ENCODE results near the gene LYL1. TPM values are rescaled to one million over a fixed set of nuclear protein-coding genes. Genes with fewer than 3 reads are reported as not detected.

The LYL1 gene
- total RNA-seq, 1 donor from 2014 or later: 4.0 TPM

DNA sequence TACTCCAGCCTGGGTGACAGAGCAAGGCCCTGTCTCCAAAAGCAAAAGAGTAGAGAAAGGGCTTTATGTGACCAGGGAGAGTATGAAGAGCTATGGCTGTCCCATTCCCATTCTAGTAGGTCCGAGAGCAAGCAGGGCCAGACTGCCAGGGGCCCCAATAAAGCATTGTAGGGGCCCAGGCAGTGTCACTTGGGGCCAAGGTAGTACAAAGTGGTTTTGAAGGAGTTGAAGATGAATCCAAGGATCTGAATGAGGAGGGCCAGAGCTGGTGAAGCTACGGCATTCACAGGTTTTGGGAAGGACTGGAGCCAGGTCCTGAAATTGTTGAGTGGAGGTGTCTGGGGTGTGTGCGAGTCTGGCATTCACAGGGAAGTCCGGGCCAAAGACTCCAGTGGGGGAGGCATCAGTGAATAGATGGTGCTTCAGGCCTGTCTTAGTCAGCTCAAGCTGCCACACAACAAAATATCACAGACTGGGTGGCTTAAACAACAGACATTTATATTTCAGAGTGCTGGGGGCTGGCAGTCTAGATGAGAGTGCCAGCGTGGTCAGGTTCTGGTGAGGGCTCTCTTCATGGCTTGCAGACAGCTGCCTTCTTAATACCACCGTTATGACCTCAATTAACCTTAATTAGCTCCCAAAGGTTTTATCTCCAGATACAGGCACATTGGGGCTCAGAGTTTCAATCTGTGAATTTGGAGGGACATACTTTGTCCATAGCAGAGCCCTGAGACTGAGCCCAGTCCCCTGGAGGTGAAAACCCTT is 25.3 kb upstream of the LYL1 start:
- no peak for DNase-seq (ENCODE audit: low read depth)
- no peak overlapping the region for H3K4me3 ChIP-seq (ENCODE audit: low read depth, low read length)
- TF ChIP-seq, protein P1, sequence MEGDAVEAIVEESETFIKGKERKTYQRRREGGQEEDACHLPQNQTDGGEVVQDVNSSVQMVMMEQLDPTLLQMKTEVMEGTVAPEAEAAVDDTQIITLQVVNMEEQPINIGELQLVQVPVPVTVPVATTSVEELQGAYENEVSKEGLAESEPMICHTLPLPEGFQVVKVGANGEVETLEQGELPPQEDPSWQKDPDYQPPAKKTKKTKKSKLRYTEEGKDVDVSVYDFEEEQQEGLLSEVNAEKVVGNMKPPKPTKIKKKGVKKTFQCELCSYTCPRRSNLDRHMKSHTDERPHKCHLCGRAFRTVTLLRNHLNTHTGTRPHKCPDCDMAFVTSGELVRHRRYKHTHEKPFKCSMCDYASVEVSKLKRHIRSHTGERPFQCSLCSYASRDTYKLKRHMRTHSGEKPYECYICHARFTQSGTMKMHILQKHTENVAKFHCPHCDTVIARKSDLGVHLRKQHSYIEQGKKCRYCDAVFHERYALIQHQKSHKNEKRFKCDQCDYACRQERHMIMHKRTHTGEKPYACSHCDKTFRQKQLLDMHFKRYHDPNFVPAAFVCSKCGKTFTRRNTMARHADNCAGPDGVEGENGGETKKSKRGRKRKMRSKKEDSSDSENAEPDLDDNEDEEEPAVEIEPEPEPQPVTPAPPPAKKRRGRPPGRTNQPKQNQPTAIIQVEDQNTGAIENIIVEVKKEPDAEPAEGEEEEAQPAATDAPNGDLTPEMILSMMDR (conservative IDR thresholded peaks at IDR 0.05; ENCODE audit: low read depth, low read length): no peak

DNA sequence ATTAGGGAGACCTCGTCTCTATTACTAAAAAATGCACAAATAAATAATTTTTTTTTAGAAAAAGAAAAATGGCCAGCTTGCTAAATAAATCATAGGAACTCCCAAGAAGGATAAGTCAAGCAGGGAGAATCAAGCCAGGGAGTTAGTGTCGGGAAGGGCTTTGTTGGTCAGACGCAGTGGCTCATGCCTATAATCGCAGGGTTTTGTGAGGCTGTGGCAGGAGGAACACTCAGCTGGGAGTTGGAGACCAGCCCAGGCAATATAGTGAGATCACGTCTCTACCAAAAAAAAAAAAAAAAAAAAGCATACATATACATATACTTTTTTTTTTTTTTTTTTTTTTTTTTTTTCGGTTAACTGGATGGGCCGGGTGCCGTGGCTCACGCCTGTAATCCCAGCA is 24.4 kb upstream of the LYL1 start:
- no peak overlapping the region for H3K4me3 ChIP-seq (ENCODE audit: low read depth, low read length)
- TF ChIP-seq, protein P1 (conservative IDR thresholded peaks at IDR 0.05; ENCODE audit: low read depth, low read length): no peak
- DNase-seq (ENCODE audit: low read depth): no peak

DNA sequence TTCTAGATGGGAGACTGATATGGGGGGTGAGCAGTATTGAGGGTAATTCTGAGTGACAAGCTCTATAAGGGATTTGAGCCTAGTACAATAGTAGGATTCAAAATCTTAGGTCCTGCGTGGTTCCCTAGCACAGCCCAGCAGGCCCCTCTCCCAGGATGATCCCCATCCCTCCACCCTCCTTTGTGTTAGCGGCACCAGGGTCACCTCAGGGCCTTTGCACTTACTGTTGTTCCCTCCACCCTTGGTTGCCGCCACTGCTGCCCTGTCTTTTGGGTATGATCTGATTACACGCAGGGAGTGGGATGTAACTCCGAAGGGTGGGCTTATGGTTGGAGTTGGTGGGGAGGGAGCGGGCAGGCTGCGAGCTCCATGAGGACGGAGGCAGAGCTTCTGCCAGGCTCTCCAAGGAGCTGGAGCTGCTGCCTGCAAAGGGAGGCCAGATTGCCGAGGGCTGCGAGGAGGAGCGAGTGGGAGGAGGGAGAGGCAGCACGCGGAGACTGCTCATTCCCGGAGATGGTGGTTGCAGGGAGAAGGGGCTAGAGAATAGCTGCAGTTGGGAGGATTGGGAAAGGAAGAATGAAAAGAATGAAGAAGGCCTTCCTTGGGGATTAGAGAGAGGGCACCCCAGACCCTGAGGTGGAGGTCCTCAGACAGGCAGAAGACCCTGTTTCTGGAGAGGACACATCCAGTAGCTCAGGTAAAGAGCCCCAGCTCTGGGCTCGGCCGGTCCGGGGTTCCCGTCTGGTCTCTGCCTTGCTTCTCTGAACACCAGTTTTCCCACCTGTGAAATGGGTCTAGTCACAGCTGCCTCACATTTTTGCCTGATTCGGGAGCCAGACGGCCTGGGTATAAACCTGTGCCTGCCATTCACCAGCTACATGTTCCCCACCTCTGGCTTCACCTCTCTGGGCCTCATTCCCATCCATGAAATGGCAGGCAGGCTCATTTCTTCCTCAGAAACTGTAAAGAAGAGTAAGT is 20.6 kb upstream of the LYL1 start:
- no peak for DNase-seq (ENCODE audit: low read depth)
- H3K4me3 ChIP-seq (ENCODE audit: low read depth, low read length): no peak overlapping the region
- TF ChIP-seq, protein P1 (conservative IDR thresholded peaks at IDR 0.05; ENCODE audit: low read depth, low read length): no peak

DNA sequence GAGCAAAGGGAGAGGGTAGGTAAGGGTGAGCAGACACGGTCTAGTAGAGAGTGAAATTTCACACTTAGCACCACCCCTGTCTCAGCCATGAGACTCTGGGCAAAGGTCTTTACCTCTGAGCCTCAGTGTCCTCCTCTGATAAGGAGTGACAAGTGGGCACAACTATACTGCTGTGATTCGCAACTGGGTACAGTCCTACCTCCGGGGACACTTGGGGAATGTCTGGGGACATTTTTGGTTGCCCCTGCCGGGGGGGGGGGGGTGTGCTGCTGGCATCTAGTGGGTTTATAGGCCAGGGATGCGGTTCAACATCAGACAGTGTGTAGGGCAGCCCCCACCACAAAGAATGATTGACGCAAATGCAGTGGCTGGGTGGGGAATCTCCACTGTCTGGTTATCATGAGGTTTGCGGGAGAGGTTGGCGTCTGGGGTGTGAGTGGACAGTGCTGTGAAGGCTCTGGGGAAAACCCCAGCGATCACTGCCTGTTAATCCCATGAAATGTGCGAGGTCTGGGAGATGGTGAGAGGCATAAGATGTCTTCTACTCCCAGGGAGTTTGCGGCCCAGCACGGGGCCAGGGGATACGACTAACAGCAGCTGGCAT is 19.7 kb upstream of the LYL1 start:
- TF ChIP-seq, protein P1 (conservative IDR thresholded peaks at IDR 0.05; ENCODE audit: low read depth, low read length): no peak
- no peak overlapping the region for H3K4me3 ChIP-seq (ENCODE audit: low read depth, low read length)

DNA sequence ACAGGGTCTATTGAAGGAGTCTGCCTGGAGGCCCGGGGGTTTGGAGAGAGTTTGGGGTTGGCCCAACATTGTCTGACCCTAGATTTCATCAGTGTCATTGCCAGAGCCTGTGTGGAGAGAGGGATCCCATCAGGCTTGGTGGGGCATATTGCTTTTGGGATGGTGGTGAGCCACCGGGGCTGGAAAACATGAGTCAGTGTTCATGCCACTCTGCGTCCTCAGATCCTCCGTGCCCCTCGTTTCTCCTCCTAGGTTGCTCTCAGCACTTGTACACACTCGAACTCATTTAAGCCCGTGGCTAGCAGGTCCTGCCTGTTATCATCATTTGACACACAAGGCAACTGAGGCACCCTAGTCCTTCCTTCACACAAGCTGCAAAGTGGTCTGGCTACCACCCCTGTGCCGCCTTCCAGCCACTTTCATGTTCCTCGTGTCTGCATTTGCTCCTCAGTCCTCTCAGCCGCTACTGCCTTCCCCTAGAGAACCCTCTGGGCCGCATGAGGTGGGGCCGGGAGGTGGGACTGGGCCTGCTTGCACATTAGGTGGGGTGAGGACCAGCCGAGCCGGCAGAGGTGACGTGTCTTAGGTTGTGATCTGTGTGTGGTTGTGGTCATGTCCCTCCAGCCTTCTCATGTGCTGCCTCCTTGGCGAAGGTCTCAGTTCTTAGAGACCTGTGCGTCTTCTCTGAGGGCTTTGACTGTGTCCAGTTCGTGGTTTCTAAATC is 19.1 kb upstream of the LYL1 start:
- TF ChIP-seq, protein P1 (conservative IDR thresholded peaks at IDR 0.05; ENCODE audit: low read depth, low read length): no peak
- no peak overlapping the region for H3K4me3 ChIP-seq (ENCODE audit: low read depth, low read length)
- no peak for DNase-seq (ENCODE audit: low read depth)

More for the DNA sequence above, 19.7 kb upstream of the LYL1 start:
- DNase-seq (ENCODE audit: low read depth): no peak

DNA sequence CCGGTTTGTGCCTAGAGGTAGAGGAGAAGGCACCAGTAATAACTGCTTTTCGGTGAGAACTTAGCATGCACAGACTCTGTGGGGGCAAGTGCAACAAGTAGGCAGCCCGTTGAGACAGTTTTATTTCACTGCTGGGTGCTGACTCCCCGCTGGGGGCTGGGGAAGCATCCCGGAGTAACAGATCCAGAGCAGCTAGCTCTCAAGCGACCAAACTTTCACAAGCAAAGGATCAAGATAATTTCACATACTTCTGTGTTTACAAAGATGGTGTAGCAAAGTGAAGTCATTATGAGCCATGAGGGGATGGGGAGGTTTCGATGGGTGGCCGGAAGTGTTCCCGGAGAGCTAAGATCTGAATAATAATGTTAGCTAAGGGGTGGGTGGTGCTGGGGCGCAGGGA is 18.2 kb upstream of the LYL1 start:
- TF ChIP-seq, protein P1 (conservative IDR thresholded peaks at IDR 0.05; ENCODE audit: low read depth, low read length): no peak
- no peak for DNase-seq (ENCODE audit: low read depth)
- no peak overlapping the region for H3K4me3 ChIP-seq (ENCODE audit: low read depth, low read length)
